K562 (cell line): ENCODE measurements around the gene RABL2A. TPM values are rescaled to one million over a fixed set of nuclear protein-coding genes. Genes with fewer than 3 reads are reported as not detected.
"Not testable (repeated sequence)": the region's sequence is repeated elsewhere in the genome, so short reads cannot be mapped to it uniquely, and the experiment has no call there.

Source experiments
- ATF2 ChIP-seq: sonication (generic); formaldehyde crosslinking; IDR thresholded peaks from 2 replicates; pipeline ENCODE4 v1.8.1; 2022; ENCODE audit warnings: missing genetic modification reagents
- CHAMP1 ChIP-seq: fragments of 450-650 bp; IDR thresholded peaks from 2 replicates; pipeline ENCODE4 v1.6.1; 2016; ENCODE audit warnings: mild to moderate bottlenecking
- CREB1 ChIP-seq, 2 experiments: sonication (generic) in 1 of 2; formaldehyde crosslinking in 1 of 2; IDR thresholded peaks; 2 replicates each; pipeline versions ENCODE4 v1.6.1 to v1.8.0; 2012 to 2022; ENCODE audit warnings: inconsistent platforms in 1 of 2, mild to moderate bottlenecking in 1 of 2, missing genetic modification reagents in 1 of 2, moderate library complexity in 1 of 2
- CXXC5 ChIP-seq: fragments of 250-450 bp; sonication (Bioruptor Pico); IDR thresholded peaks from 2 replicates; pipeline ENCODE4 v1.8.0; 2022; ENCODE audit warnings: inconsistent platforms, mild to moderate bottlenecking, moderate library complexity
- ETV6 ChIP-seq, 3 experiments: fragments of 150-350 bp in 1 of 3; sonication (generic) in 1 of 3; formaldehyde crosslinking in 1 of 3; IDR thresholded peaks; 2 replicates each; pipeline versions ENCODE4 v1.6.1 to v1.8.0; 2014 to 2022; ENCODE audit warnings: borderline replicate concordance in 2 of 3, low read depth in 2 of 3, antibody characterized with exemption in 1 of 3, low read length in 1 of 3, mild to moderate bottlenecking in 1 of 3, missing genetic modification reagents in 1 of 3
- FOXK2 ChIP-seq, 2 experiments: fragments of 450-650 bp; IDR thresholded peaks in 1 of 2; conservative IDR thresholded peaks in 1 of 2; 2 replicates each; pipeline ENCODE4 v1.6.1; 2016; ENCODE audit warnings: low read depth in 2 of 2, mild to moderate bottlenecking in 1 of 2
- GABPB1 ChIP-seq: sonication (generic); formaldehyde crosslinking; IDR thresholded peaks from 2 replicates; pipeline ENCODE4 v1.8.0; 2022; ENCODE audit warnings: mild to moderate bottlenecking, missing genetic modification reagents
- L3MBTL2 ChIP-seq: fragments of 450-650 bp; IDR thresholded peaks from 2 replicates; pipeline ENCODE4 v1.6.1; 2016; ENCODE audit warnings: mild to moderate bottlenecking, moderate library complexity
- MTA3 ChIP-seq: fragments of 450-650 bp; formaldehyde crosslinking; IDR thresholded peaks from 2 replicates; pipeline ENCODE4 v1.6.1; 2017; ENCODE audit warnings: mild to moderate bottlenecking, borderline replicate concordance
- NFIC ChIP-seq: fragments of 450-650 bp; IDR thresholded peaks from 2 replicates; pipeline ENCODE4 v1.6.1; 2017; ENCODE audit warnings: mild to moderate bottlenecking, inconsistent platforms
- NR1H2 ChIP-seq: sonication (generic); formaldehyde crosslinking; IDR thresholded peaks from 2 replicates; pipeline ENCODE4 v1.4.0; 2020; ENCODE audit warnings: mild to moderate bottlenecking, missing genetic modification reagents
- STAG1 ChIP-seq: sonication (generic); formaldehyde crosslinking; IDR thresholded peaks from 2 replicates; pipeline ENCODE4 v1.5.0; 2020; ENCODE audit warnings: missing genetic modification reagents, borderline replicate concordance
- VEZF1 ChIP-seq: fragments of 200-800 bp; sonication (Bioruptor generic); IDR thresholded peaks from 2 replicates; pipeline ENCODE4 v1.6.1; 2017; ENCODE audit warnings: missing genetic modification characterization, missing compliant biosample characterization
- ZNF121 ChIP-seq: sonication (generic); formaldehyde crosslinking; conservative IDR thresholded peaks from 2 replicates; pipeline ENCODE4 v1.8.0; 2022; ENCODE audit warnings: missing genetic modification reagents
- ZNF124 ChIP-seq: sonication (generic); formaldehyde crosslinking; IDR thresholded peaks from 2 replicates; pipeline ENCODE4 v1.8.1; 2022; ENCODE audit warnings: missing genetic modification reagents
- ZNF511 ChIP-seq: sonication (generic); formaldehyde crosslinking; IDR thresholded peaks from 2 replicates; pipeline ENCODE4 v1.8.0; 2022; ENCODE audit warnings: mild to moderate bottlenecking, missing genetic modification reagents
- ZNF639 ChIP-seq, 2 experiments: fragments of 200-800 bp in 1 of 2; sonication (Bioruptor generic) in 1 of 2; sonication (generic) in 1 of 2; formaldehyde crosslinking in 1 of 2; IDR thresholded peaks in 1 of 2; conservative IDR thresholded peaks in 1 of 2; 2 replicates each; pipeline versions ENCODE4 v1.5.0 to v1.6.1; 2016 to 2020; ENCODE audit warnings: missing compliant biosample characterization in 1 of 2, missing genetic modification characterization in 1 of 2, missing genetic modification reagents in 1 of 2
- polyA plus RNA-seq, 8 experiments: library from polyadenylated mRNA; depleted of rRNA in 4 of 8; stranded (reverse) in 5 of 8; unstranded in 3 of 8; fragments of >200 nt; fragmentation: Nextera tagmentation in 2 of 8; fragmentation: Illumina TruSeq in 1 of 8; extraction: Ambion mirVana in 2 of 8; extraction: Trizol in 1 of 8; gene quantifications; 2 replicates each; pipeline versions ENCODE4 v1.2.1 to v1.2.3, GENCODE V29; 2011 to 2014; ENCODE audit warnings: inconsistent platforms in 1 of 8, missing spikeins in 1 of 8
- total RNA-seq, 7 experiments: library from RNA; depleted of rRNA in 6 of 7; stranded (reverse); fragments of >200 nt in 6 of 7; fragmentation: Illumina TruSeq in 2 of 7; extraction: Trizol in 2 of 7; gene quantifications; 2 replicates each; pipeline versions ENCODE4 v1.2.1 to v1.2.3, GENCODE V29; 2011 to 2021; ENCODE audit warnings: low replicate concordance in 1 of 7

RABL2A gene
- total and polyA plus RNA-seq, 9 of the 15 experiments (the other 6 are each of a cell fraction or from before 2014, with no cell fraction given), result 0.27 to 5.8 (median 3.2) TPM

GRCh38 chr2:113604085-113604477 is 23.0 kb upstream of the RABL2A start (continued):
- TF ChIP-seq VEZF1 (CRISPR knock-in tag), result 0 out of 2 replicates have a peak, but pooled peaks have one; percentile 35
- TF ChIP-seq CXXC5, result peak; percentile 60
- TF ChIP-seq ETV6 (IDR thresholded peaks at IDR 0.05; ENCODE audit: borderline replicate concordance in 1 of 2, low read depth in 2 of 2, low read length in 1 of 2); CREB1 (IDR thresholded peaks at IDR 0.05): not testable (repeated sequence)
- peak; percentile 86; the same call in 1 of the 2 replicates for TF ChIP-seq ETV6 (CRISPR knock-in tag; IDR thresholded peaks at IDR 0.05; ENCODE audit: borderline replicate concordance)
- 0 out of 2 replicates have a peak, but pooled peaks have one; percentile 43 for TF ChIP-seq ATF2 (CRISPR knock-in tag)
- TF ChIP-seq ZNF124 (CRISPR knock-in tag), result 0 out of 2 replicates have a peak, but pooled peaks have one; percentile 69
- peak; percentile 83 for TF ChIP-seq STAG1 (CRISPR knock-in tag)
- TF ChIP-seq L3MBTL2, result peak; percentile 29; the same call in 1 of the 2 replicates
- TF ChIP-seq NFIC, result peak; percentile 21; the same call in 1 of the 2 replicates
- peak; percentile 51; the same call in 1 of the 2 replicates for TF ChIP-seq ZNF511 (CRISPR knock-in tag)
- 0 out of 2 replicates have a peak, but pooled peaks have one; percentile 6 for TF ChIP-seq ZNF121 (CRISPR knock-in tag)
- peak; percentile 86 for TF ChIP-seq CREB1 (CRISPR knock-in tag; IDR thresholded peaks at IDR 0.05)
- TF ChIP-seq ZNF639 (CRISPR knock-in tag; conservative IDR thresholded peaks at IDR 0.05 in 1 of 2, IDR thresholded peaks at IDR 0.05 in 1 of 2), result peak in 1 of 2 experiments; percentile 77; a peak in 2 of 4 replicates
- peak in 1 of 2 experiments; percentile 52; a peak in 1 of 4 replicates for TF ChIP-seq FOXK2 (conservative IDR thresholded peaks at IDR 0.05 in 1 of 2, IDR thresholded peaks at IDR 0.05 in 1 of 2; ENCODE audit: low read depth in 2 of 2)
- peak; percentile 78 for TF ChIP-seq GABPB1 (CRISPR knock-in tag)
- peak; percentile 55; the same call in 1 of the 2 replicates for TF ChIP-seq MTA3
- 0 out of 2 replicates have a peak, but pooled peaks have one; percentile 71 for TF ChIP-seq NR1H2 (CRISPR knock-in tag)
- peak; percentile 56; the same call in 1 of the 2 replicates for TF ChIP-seq CHAMP1
